Activated CD4-positive, alpha-beta T cell treated with anti-CD3 and anti-CD28 coated beads, Interleukin-2, Interleukin-4, amounts not matched to agents 100 ng/mL and 50 ng/mL, durations not matched to agents 16 hours and 8 hours (primary cell): Measurements from ENCODE around the gene CCN5.
"Not testable (repeated sequence)": the region's sequence is repeated elsewhere in the genome, so short reads cannot be mapped to it uniquely, and the experiment has no call there.

ENCODE experiments used
- DNase-seq: peaks from one replicate; pipeline ENCODE4 v3.0.0-alpha.2; 2020; ENCODE audit warnings: low spot score

Gene CCN5

DNA sequence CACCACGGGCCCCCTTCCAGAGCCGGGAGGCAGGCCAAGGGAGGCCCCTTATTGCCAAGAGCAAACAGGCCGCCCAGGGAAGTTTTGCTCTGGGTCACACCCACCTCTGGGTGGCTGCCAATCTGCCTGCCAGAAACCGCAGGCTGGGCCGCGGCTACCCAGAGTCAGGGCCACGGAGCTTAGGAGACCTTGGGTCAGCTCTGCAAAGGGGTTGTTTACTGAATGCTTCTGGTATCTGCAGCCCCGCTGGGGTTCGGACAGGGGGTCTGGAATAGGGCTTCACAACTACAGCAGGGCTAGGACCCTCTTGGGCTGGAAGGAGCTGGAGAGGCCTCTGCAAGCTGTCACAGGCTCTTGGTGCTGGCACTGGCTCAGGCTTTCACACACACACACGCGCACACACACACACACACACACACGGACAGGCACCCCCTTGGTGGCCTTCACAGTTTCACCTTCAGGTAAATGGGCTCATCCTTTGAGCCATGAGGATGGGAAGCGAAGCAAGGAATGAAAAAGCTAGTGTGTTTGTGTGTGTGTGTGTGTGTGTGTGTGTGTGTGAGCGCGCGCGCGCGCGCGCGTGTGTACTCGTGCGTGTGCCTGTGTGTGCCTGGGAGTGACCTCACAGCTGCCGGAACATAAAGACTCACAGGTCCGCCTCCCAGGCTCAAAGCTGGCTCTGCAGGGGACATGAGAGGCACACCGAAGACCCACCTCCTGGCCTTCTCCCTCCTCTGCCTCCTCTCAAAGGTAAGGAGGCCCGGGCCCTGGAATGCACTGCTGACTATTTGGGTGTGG lies at the start of gene CCN5:
Gene CCN5, plus strand, starts transcription at position 669 of the 798 bp plus-strand sequence. Its CDS starts 22 bp downstream, at position 691.
- DNase-seq: no peak

DNA sequence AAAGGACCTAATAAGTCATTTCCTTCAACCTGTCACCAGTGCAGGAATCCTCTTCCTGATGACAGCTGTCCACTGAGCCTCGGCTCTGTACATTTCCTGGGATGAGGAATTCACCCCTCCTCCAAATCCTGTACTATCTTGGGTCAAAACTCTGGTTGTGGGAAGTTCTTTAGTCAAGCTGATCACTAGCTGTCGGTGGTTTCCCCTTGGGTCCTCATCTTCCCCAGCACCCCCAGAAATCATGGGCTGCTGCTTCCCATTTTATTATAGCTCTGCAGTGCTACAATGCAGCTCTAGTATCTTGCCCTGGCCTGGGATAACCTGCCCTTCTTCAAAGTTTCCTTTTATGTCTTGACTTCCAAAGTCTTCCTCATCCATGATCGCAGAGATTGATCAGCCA lies 49.1 kb upstream of the CCN5 start:
- no peak for DNase-seq

DNA sequence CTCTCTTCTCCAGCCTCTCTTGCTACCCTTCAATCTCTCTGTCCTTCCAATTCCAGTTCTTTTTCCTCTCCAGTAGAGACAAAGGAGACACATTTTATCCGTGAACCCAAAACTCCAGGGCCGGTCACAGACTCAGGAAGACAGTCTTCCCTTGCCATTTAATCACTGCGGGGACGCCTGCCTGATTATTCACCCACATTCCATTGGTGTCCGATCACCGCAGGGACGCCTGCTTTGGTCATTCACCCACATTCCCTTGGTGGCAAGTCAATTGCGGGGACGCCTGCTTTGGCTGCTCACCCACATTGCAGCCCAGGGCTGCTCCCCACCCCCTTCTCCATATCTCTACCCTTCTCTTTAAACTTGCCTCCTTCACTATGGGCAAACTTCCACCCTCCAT lies 44.3 kb upstream of the CCN5 start:
- not testable (repeated sequence) for DNase-seq

DNA sequence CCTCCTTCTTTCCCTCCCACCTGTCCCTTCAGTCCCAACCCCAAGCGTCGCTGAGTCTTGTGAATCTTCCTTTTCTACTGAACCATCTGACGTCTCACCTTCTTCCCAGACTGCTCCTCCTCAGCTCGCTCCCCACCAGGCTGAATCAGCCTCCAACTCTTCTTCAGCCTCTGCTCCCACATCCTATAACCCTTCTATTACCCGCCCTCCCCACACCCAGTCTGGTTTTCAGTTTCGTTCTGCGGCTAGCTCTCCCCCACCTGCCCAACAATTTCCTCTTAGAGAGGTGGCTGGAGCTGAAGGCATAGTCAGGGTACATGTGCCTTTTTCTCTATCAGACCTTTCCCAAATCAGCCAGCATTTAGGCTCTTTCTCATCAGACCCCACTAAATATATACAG lies 43.6 kb upstream of the CCN5 start:
- peak; percentile 73 for DNase-seq

- not testable (repeated sequence) for DNase-seq
Observed at GRCh38 chr20:44672318-44672902, 42.8 kb upstream of the CCN5 start.

- DNase-seq: no peak
Observed at GRCh38 chr20:44678242-44678641, 36.9 kb upstream of the CCN5 start.

DNA sequence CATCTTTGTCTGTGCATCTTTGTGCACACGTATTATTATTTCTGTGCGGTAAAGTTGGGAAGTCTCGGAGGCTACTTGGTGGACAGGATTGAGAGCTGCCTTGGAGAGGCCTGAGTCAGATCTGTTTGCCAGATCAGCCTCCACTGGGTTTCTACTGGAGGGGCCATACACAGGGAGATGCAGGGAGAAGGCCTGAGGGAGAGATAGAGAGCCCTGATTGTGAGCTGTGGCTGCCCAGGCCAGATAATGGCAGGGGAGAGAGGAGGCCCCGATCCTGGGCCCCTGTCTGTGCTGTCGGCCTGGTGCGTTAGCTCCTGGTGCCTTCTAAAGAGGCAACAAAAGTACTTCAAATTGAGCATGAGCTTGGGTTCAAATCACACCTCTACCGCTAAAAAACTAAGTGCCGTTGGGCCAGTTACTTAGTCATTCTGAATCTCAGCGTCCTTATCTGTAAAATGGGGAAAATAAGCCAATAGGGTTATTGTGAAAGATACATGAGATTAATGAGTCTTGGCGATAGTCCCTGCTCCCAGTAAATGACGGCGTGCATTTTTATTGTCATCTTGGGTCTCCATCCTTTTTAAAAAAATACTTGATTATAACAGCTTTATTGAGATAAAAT lies 36.1 kb upstream of the CCN5 start:
- no peak for DNase-seq

- DNase-seq: no peak
Observed at GRCh38 chr20:44681796-44682566, 33.2 kb upstream of the CCN5 start.

DNA sequence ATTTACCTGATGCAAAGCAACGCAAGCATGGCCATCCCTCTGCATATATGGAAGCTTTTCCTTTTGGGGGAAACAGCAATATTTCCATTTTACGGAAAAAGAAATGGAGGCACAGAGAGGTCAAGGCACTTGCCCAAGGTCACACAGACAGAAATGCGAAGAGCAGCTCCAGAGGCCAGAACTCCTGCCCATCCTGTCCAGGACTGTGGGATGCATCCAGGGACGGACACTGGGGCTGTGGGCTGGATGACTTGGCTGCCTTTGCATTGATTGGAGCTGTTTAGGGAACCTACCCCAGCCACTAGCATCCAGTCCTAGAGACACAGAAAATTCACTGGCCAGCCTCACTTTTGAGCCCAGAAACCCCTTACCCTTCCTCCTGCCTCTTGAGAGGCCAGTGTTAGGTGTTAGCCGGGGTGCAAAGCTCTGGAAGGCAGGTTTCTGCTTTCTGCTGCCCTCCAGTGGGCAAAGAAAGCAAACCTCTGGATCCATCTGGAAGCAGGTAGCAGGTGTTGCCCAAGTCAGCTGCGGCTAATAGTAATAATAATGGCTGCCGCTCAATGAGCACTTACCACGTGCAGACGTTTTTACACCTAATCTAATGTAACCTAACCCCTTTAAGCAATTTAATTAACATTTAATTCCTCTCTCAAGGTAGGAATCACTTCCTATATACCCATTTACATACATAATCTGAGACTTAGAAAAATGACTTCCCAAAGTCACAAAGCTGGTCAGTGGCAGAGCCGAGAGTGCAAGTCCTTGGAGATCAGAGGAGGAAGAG lies 31.7 kb upstream of the CCN5 start:
- DNase-seq: peak; percentile 50

DNA sequence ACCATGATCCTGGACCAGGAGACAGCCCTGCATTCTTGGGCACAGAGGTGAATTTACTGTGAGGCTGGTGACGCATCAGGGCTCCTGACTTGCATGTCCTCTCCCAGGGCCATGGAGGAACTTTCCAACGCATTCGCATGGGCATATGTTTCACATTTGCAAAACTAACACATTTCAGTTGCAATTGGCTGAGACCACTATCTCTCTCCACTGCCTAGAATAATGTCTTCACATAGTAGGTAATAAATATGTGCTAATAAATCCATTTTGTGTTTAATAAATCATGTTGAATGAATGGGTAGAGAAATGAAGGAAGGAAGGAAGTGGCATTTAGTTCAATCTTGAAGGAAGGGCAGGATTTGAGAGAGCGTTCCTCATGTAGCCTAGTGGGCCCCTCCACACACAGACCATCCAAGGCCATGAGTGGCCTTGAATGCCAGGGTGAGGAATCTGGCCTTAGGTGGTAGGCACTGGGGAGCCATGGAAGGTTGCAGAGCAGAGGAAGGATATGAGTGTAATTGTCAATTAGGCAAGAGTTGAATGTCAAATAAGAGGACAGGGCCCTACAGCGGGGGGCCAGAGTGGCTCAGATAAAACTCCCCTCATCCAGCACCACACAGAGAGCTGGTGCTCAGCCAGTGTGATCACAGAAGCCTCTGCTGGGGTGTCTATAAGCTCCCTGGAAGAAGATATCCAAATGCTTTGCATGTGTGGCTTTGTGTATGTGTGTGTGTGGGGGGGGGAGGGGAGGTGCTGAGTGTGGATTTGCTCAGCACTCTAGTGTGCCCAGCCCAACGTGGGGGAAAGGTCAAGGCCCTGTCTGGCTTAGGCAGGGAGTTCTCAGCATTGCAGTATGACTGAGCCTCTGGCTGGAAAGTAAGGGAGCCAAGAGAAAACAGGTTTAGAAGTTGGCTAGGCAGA lies 30.9 kb upstream of the CCN5 start:
- DNase-seq: no peak

- no peak for DNase-seq
Observed at GRCh38 chr20:44686934-44687333, 28.2 kb upstream of the CCN5 start.

DNA sequence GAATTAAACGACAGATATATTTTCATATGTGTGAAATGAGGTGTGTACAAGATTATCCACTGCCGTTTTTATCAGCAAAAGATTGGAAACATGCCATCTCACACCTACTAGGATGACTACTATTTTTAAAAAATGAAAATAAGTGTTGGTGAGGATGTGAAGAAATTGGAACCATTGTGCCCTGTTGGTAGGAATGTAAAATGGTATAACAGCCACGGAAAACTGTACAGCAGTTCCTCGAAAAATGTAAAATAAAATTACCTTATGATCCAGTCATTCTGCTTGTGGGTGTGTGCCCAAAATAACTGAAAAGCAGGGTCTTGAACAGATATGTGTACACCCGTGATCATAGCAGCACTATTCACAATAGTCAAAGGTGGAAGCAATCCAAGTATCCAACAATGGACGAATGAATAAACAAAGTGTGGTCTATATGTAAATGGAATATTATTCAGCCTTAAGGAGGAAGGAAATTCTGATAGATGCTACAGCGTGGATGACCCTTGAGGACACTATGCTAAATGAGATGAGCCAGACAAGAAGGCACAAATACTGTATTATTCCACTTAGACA lies 27.0 kb upstream of the CCN5 start:
- DNase-seq: no peak

GRCh38 chr20:44689809-44690208 lies 25.4 kb upstream of the CCN5 start:
- no peak for DNase-seq

DNA sequence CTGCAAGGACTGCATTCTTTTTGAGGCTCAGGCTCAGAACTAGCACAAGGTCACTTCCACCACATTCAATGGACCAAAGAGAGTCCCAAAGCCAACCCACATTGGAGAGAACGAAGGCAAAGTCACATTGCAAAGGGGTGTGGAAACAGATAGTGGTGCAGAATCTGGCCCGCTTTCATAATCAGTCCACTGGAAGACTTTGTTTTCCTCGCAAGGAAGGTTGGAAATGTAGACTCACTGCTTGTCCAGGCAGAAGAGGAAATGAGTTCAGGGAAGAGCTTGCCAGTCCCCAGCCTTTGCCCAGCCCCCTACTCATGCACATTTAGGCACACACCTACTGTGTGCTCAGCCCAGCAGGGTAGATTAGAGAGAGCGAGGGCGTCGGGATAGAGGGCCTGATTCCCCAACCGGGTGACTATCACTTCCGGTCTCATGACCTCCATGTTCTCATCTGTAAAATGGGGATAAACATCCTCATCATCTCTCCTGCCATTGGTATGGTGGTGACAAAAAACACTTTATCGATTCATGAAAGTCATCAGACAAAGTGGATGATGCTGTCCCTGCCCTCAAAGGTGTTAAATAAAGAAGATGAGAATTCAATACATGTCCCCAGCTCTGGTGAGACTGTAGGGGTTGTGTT lies 24.3 kb upstream of the CCN5 start:
- DNase-seq: no peak

- no peak for DNase-seq
Observed at GRCh38 chr20:44691424-44692423, 23.4 kb upstream of the CCN5 start.

- no peak for DNase-seq
Observed at GRCh38 chr20:44692932-44693480, 22.2 kb upstream of the CCN5 start.

- no peak for DNase-seq
Observed at GRCh38 chr20:44693627-44694026, 21.5 kb upstream of the CCN5 start.

GRCh38 chr20:44694159-44694558 lies 21.0 kb upstream of the CCN5 start:
- no peak for DNase-seq
